ENCODE data around the gene CIC. TPM values are rescaled to one million over a fixed set of nuclear protein-coding genes. Genes with fewer than 3 reads are reported as not detected.

CIC gene
- polyA plus RNA-seq, 4 donors: 47.2 to 75.1 (median 49.5) TPM

DNA sequence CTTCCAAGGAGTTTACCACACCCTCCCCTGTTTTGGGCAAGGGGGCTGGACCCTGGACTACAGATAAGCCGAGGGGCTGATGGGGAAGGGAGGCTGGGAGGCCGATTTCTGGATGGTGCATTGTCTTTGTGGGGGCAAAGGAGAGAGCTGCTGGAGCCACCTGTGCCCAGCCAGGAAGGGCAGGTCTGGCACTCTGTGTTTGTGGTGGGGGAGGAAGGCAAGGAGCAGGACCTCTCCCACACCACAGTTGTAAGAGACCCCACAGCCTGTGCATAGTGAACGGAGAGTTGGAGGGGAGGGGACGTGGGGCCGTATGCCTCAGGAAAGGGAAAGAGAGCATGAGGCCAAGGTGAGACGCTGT is 16.9 kb downstream of the CIC start:
- DNase-seq (ENCODE audit: low read depth in 4 of 4, low spot score in 3 of 4): no peak

DNA sequence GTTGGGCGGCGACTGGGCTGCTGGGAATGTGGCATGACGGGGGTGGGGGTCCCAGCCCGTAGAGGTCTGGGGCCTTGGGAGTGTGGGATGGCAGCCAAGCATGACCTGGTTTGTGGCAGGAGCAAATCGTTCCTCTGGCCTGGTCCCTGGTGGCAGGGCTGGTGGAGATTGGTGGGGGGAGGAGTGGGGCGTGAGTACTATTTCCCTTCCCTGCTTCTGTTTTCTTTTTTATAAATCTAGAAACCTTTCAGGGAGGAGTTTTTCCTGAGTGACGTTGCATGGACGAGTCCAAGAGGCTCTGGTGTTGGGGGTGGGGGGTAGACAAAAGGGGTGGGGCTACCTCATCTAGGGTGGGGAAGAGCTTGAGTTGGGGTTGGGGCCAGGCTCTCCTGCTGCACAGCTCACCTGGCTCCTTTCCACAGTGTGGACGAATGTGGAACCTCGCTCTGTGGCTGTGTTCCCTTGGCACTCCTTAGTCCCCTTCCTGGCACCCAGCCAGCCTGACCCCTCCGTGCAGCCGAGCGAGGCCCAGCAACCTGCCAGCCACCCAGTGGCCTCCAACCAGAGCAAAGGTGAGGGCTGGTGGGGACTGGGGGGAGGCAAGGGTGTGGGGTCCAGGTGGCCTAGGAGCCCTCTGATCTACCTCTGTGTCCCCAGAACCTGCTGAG is 17.4 kb downstream of the CIC start:
- no peak for DNase-seq (ENCODE audit: low read depth in 4 of 4, low spot score in 3 of 4)

DNA sequence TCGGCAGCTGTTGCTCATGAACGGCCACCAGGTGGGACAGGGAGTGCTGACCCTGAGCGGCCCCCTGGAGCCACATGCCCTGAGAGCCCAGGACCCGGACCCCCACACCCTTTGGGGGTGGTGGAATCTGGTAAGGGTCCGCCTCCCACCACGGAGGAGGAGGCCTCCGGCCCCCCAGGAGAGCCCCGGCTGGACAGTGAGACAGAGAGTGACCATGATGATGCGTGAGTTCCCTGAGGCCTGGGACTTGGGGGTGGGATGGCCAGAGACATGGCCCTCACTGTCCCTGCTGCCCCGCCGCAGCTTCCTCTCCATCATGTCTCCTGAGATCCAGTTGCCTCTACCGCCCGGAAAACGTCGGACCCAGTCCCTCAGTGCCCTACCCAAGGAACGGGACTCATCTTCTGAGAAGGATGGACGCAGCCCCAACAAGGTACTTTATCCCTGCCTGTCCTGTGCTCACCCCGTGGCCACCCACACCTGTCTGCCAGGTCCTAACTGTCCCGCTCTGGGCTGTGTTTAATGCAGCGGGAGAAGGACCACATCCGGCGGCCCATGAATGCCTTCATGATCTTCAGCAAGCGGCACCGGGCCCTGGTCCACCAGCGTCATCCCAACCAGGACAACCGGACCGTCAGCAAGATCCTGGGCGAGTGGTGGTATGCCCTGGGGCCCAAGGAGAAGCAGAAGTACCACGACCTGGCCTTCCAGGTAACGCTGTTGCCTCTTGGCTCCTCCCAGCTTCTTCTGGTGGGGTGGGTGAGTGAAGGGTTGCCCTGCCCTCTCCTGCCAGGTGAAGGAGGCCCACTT is 18.2 kb downstream of the CIC start:
- DNase-seq (ENCODE audit: low read depth in 4 of 4, low spot score in 3 of 4): no peak

DNA sequence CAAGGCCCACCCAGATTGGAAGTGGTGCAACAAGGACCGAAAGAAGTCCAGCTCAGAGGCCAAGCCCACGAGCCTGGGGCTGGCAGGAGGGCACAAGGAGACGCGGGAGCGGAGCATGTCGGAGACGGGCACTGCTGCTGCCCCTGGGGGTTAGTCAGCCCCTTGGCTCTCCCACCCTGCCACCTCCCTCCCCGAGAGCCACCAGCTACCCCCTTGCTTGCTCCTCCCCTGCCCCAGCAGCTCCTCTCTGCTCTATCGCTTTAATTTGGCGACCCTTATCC is 18.7 kb downstream of the CIC start:
- no peak for DNase-seq (ENCODE audit: low read depth in 4 of 4, low spot score in 3 of 4)

DNA sequence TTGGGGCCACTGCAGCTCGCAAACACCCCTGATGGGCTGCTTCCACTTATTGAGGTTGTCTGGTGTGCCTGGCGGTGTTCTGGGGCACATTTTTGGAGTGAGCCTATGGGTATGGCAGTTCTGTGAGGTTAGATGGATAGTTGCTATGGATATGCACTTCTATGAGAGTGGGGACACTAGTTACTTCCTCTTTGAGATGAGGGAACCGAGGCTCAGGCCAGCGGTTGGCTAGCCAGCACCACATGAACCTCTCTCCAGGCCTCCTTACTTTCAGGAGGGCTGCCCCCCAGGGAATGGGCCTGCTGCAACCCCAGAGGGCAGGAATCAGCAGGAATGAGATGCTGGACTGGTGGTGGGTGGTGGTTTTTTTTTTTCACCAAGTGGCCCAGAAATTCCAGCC is 19.3 kb downstream of the CIC start:
- DNase-seq (ENCODE audit: low read depth in 4 of 4, low spot score in 3 of 4): no peak

DNA sequence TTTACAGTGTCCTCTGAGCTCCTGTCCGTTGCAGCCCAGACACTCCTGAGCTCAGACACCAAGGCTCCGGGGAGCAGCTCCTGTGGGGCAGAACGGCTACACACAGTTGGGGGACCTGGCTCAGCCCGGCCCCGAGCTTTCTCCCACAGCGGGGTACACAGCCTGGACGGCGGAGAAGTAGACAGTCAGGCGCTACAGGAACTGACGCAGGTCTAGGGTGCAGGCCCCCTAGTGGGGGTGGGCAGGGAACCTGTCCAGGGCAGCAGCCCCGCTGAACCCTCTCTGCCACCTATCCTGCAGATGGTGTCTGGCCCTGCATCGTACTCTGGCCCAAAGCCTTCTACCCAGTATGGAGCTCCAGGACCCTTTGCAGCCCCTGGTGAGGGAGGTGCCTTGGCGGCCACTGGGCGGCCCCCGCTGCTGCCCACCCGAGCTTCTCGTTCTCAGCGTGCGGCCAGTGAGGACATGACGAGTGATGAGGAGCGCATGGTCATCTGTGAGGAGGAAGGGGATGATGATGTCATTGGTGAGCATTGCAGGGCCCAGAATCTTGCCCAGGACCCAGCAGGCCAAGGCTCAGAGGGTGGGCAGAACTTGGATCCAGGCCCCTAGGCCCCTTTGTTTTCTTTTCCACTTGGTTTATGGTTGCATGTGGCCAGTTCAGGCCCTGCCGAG is 20.0 kb downstream of the CIC start:
- DNase-seq (ENCODE audit: low read depth in 4 of 4, low spot score in 3 of 4): no peak

DNA sequence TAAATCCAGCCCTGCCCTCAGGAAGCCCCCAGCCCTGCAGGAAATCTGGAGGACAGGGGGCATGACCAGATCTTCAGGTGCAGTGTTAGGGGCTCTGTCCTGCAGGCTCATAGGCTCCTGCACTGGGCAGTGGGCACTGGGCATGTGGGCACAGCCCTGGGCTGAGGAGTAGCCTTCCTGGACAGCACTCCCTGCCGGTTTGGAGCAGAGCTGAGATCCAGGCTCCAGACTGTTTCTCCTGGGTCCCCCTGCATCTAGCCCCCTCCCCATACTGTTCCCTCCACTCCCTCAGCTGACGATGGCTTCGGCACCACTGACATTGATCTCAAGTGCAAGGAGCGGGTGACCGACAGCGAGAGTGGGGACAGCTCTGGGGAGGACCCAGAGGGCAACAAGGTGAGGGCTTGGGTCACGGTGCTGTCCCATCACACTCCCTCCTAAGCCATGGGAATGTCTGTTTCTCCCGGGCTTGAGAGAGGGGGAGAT is 20.5 kb downstream of the CIC start:
- DNase-seq (ENCODE audit: low read depth in 4 of 4, low spot score in 3 of 4): no peak

DNA sequence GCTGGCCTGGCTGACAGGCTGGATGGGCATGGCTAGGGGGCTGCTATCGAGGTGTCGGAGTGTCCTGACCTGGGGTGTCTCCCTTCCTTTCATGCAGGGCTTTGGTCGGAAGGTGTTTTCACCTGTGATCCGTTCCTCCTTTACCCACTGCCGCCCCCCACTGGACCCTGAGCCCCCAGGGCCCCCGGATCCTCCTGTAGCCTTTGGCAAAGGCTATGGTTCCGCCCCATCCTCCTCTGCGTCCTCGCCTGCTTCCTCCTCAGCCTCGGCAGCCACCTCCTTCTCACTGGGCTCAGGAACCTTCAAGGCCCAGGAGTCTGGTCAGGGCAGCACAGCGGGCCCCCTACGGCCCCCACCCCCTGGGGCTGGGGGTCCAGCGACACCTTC is 21.1 kb downstream of the CIC start:
- DNase-seq (ENCODE audit: low read depth in 4 of 4, low spot score in 3 of 4): no peak

DNA sequence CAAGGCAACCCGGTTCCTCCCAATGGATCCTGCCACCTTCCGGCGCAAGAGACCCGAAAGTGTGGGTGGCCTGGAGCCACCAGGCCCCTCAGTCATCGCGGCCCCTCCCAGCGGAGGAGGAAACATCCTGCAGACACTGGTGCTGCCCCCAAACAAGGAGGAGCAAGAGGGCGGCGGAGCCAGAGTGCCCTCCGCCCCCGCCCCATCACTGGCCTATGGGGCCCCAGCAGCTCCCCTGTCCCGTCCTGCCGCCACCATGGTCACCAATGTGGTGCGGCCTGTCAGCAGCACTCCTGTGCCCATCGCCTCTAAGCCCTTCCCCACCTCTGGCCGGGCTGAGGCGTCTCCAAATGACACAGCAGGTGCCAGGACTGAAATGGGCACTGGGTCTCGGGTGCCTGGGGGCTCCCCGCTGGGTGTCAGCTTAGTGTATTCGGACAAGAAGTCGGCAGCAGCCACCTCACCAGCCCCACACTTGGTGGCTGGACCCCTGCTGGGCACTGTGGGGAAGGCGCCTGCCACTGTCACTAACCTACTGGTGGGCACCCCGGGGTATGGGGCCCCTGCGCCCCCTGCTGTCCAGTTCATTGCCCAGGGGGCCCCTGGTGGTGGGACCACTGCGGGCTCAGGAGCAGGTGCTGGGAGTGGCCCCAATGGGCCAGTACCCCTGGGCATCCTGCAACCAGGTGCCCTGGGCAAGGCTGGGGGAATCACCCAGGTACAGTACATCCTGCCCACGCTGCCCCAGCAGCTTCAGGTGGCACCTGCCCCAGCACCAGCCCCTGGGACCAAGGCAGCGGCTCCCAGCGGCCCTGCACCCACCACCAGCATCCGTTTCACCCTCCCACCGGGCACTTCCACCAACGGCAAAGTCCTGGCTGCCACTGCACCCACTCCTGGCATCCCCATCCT is 21.7 kb downstream of the CIC start:
- no peak for DNase-seq (ENCODE audit: low read depth in 4 of 4, low spot score in 3 of 4)

DNA sequence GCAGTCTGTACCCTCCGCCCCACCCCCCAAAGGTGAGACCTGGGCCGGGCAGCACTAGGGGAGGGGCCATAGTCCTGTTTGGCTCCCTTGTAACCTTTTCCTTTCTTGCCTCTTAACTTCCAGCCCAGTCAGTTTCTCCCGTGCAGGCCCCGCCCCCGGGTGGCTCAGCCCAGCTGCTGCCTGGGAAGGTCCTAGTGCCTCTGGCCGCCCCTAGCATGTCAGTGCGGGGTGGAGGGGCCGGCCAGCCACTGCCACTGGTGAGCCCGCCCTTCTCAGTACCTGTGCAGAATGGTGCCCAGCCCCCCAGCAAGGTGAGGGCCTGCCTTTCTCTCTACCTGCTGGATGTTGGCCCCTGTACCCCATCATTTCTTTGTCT is 22.4 kb downstream of the CIC start:
- DNase-seq (ENCODE audit: low read depth in 4 of 4, low spot score in 3 of 4): no peak

DNA sequence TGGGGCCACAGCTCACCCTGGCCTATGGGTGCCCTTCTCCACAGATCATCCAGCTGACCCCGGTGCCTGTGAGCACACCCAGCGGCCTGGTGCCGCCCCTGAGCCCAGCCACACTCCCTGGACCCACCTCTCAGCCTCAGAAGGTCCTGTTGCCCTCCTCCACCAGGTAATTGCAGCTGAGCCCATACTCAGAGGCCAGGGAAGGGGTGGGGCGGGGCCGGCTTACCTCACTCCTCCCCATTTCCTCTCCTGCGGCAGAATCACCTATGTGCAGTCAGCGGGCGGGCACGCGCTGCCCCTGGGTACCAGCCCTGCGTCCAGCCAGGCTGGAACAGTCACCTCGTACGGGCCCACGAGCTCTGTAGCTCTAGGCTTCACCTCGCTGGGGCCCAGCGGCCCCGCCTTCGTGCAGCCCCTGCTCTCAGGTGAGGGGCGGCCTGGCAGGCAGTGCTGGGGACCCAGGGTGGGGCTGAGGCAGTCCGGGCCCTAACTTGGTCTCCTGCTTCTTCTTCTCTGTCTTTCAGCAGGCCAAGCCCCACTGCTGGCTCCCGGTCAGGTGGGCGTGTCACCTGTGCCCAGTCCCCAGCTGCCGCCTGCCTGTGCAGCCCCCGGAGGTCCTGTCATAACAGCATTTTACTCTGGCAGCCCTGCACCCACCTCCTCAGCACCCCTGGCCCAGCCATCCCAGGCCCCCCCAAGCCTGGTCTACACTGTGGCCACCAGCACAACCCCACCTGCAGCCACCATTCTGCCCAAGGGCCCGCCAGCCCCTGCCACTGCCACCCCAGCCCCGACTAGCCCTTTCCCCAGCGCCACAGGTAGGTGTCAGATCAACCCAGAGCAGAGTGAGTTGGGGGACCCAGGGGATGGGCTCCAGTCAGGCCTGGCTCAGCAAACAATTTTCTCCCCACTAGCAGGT is 23.2 kb downstream of the CIC start:
- no peak for DNase-seq (ENCODE audit: low read depth in 4 of 4, low spot score in 3 of 4)

DNA sequence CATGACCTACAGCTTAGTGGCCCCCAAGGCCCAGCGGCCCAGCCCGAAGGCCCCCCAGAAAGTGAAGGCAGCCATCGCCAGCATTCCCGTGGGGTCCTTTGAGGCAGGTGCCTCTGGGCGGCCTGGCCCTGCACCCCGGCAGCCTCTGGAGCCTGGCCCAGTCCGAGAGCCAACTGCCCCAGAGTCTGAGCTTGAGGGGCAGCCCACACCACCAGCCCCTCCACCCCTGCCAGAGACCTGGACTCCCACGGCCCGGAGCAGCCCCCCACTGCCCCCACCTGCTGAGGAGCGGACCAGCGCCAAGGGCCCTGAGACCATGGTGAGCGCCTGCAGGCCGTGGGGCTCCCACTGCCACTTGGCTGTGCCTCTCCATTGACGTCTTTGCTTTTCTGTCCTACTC is 23.9 kb downstream of the CIC start:
- no peak for DNase-seq (ENCODE audit: low read depth in 4 of 4, low spot score in 3 of 4)

DNA sequence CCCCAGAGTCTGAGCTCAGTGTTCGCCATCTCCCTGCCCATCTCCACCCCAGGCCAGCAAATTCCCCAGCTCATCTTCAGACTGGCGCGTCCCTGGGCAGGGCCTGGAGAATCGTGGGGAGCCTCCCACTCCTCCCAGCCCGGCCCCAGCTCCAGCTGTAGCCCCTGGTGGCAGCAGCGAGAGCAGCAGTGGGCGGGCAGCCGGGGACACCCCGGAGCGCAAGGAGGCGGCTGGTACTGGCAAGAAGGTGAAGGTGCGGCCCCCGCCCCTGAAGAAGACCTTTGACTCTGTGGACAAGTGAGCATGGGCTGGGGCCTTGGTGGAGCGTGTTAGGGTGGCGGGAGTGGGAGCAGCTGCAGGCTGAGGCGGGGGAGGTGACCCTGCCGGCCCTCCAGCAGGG is 24.5 kb downstream of the CIC start:
- no peak for DNase-seq (ENCODE audit: low read depth in 4 of 4, low spot score in 3 of 4)

DNA sequence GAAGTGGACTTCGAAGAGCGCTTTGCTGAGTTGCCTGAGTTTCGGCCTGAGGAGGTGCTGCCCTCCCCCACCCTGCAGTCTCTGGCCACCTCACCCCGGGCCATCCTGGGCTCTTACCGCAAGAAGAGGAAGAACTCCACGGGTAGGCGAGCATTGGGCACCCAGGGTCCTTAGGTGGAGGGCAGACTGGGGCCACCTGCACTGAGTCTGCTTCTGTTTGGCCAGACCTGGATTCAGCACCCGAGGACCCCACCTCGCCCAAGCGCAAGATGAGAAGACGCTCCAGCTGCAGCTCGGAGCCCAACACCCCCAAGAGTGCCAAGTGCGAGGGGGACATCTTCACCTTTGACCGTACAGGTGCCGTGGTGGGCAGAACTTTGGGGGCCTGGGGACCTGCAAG is 24.9 kb downstream of the CIC start:
- DNase-seq (ENCODE audit: low read depth in 4 of 4, low spot score in 3 of 4): no peak

DNA sequence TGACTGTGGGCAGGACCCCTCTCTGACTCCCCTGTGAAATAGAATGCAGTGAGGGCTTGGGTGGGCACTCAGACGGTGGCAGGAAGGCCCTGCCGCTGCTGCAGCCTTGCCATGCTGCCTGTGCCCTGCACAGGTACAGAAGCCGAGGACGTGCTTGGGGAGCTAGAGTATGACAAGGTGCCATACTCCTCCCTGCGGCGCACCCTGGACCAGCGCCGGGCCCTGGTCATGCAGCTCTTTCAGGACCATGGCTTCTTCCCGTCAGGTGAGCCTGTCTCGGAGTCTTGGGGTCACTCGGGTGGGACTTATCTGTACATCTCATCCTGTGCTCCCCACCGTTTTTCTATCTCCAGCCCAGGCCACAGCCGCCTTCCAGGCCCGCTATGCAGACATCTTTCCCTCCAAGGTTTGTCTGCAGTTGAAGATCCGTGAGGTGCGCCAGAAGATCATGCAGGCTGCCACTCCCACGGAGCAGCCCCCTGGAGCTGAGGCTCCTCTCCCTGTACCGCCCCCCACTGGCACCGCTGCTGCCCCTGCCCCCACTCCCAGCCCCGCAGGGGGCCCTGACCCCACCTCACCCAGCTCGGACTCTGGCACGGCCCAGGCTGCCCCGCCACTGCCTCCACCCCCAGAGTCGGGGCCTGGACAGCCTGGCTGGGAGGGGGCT is 25.6 kb downstream of the CIC start:
- DNase-seq (ENCODE audit: low read depth in 4 of 4, low spot score in 3 of 4): no peak

DNA sequence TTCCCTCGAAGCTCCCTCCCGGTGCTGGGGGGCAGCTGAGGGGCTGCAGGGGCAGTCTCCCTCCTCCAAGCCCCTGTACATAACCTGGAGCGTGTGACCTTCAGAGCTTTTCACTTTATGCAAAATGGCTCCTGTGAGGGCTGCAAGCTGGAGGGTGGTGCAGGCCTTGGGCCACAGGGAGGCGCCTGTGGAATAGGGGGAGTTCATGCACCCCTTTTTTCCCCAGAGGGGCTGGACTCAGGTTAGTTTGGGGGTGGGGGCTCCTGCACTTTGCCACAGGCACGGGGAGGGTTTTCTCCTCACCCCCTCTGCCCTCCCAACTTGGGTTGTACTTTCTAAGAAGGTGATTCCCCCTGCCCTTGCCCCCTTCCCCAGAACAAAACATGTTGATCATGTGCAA is 26.3 kb downstream of the CIC start:
- no peak for DNase-seq (ENCODE audit: low read depth in 4 of 4, low spot score in 3 of 4)

DNA sequence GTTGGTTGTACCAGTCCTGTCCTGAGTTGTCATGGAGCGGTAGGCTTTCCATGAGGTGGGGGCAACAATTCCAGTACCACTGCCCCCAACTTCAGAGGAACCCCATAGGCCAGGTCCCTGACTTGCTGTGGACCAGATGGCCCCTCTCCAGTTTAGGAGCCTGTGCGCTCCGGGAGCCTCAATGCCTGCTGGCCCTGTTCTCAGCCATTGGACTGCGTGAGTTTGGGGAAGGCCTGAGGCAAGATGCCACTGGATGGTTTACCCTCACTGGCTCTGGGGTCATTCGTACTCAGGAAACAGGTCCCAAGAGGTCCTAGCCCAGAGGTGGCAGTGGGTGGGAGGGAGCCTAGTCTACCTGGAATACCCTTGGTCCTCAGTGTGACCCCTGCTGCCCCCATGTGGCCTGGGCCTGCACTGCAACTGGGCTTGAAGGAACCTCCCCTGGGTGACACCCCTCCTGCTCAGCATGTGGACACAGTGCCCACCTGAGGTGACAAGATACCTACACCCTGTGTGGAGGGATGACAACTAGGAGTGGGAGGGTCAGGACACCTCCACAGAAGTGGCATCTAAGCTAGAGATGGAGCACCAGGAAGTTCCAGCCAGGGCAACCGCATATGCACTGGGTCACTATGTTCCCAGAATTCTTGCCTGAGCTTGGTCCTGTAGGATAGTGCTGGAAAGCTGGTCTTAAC is 26.9 kb downstream of the CIC start:
- no peak for DNase-seq (ENCODE audit: low read depth in 4 of 4, low spot score in 3 of 4)

DNA sequence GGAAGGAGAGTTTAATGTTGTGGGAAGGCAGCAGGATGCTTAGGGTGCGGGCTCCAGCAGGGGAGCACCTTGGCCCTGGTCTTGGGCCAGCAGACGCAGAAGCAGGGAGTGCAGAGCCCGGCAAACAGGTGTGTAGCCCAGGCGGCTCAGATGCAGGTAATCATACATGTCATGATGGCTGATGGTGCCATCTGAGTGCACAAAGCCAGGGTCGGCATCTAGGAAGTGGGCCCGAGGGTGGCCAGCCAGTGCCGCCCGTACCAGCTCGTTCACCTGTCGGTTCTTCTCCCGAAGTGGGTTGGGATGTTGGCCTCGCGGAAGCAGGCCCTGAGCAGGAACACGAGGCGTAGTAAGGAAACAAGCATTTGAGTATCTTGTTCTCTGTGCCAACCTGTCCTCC is 28.0 kb downstream of the CIC start:
- no peak for DNase-seq (ENCODE audit: low read depth in 4 of 4, low spot score in 3 of 4)

DNA sequence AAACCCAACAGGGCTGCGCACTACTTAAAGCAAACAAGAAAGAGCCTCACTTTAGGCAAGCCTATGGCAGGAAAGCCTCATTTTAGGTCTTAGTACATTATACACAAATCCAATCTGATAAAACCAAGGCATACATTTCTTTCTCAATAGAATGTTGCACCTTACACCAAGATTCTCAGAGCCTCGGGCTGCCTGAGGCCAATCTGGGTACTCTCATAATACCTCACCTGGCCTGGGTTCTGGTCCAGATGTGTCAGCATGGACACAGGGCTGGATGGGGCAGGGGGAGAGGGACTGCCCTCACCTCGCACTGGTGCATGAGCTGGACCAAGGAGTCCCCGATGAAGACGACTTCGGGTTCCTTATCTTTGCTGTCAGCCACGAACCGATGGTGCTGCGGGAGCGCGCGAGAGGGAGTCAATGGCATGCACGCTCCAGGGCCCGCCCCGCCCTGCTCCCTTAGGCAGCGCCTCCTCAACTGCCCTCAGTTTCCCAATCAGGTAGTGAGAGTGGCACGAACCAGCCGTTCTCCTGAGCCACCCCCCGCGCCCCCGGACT is 32.7 kb downstream of the CIC start, which contains the start of gene PRR19:
PRR19 (plus strand) TSS at position 487 of the 558 bp plus-strand sequence. CDS start 7,453 bp downstream, outside the sequence.
- DNase-seq (ENCODE audit: low read depth in 4 of 4, low spot score in 3 of 4): no peak
